H1 (cell line): ENCODE measurements around the gene DDI2. TPM values are rescaled to one million over a fixed set of nuclear protein-coding genes. Genes with fewer than 3 reads are reported as not detected.

Experiments used
- CTCF ChIA-PET: fragments of 300-600 bp; sonication (Branson Sonifier 250); formaldehyde crosslinking; loops from one replicate; lab custom pipeline; 2021; ENCODE audit not compliant: partially characterized antibody; lab: Charles Lee
- POLR2A ChIA-PET: fragments of 300-600 bp; sonication (Branson Sonifier 250); formaldehyde crosslinking; loops from one replicate; lab custom pipeline; 2021; ENCODE audit warnings: inconsistent platforms; ENCODE audit not compliant: partially characterized antibody; lab: Charles Lee
- DNase-seq, 2 experiments: peaks; one replicate each; pipeline versions ENCODE4 v3.0.0 to v3.0.0-alpha.2; 2010 to 2022; ENCODE audit warnings: low spot score in 2 of 2, low read depth in 1 of 2, mixed read lengths in 1 of 2
- FAIRE-seq: peaks from 2 replicates; lab custom pipeline; 2011; peaks lifted over from hg19 to GRCh38; lab: Jason Lieb, UNC
- H2AFZ ChIP-seq: 2 replicates; pipeline ENCODE4 v1.8.1; 2012; ENCODE audit warnings: low read length, inconsistent platforms
- H2AK5ac ChIP-seq: 2 replicates; pipeline ENCODE4 v1.6.1; 2013; ENCODE audit warnings: low read depth, low read length
- H2BK120ac ChIP-seq: replicated peaks from 2 replicates; pipeline ENCODE3; 2013; ENCODE audit warnings: low read depth, low read length, inconsistent platforms
- H2BK12ac ChIP-seq: 2 replicates; pipeline ENCODE4 v1.6.1; 2013; ENCODE audit warnings: low read depth, low read length
- H2BK15ac ChIP-seq: 2 replicates; pipeline ENCODE4 v1.6.1; 2013; ENCODE audit warnings: low read length
- H2BK20ac ChIP-seq: 2 replicates; pipeline ENCODE4 v1.6.1; 2013; ENCODE audit warnings: low read length
- H2BK5ac ChIP-seq: 2 replicates; pipeline ENCODE4 v1.6.1; 2013; ENCODE audit warnings: low read depth, low read length
- H3K14ac ChIP-seq: 2 replicates; pipeline ENCODE4 v1.6.1; 2013; ENCODE audit warnings: inconsistent platforms; ENCODE audit not compliant: insufficient read length
- H3K18ac ChIP-seq: 2 replicates; pipeline ENCODE4 v1.6.1; 2013; ENCODE audit warnings: low read length; ENCODE audit errors: extremely low read depth
- H3K23ac ChIP-seq: 2 replicates; pipeline ENCODE4 v1.6.1; 2013; ENCODE audit warnings: inconsistent platforms; ENCODE audit not compliant: insufficient read length
- H3K23me2 ChIP-seq: 2 replicates; pipeline ENCODE4 v1.6.1; 2013; ENCODE audit warnings: low read depth, low read length
- H3K27ac ChIP-seq: 2 replicates; pipeline ENCODE4 v1.6.1; 2011; ENCODE audit warnings: low read depth, low read length, inconsistent platforms
- H3K27me3 ChIP-seq, 4 experiments: replicated peaks in 1 of 4; 1 replicate in 1 of 4; 2 replicates in 3 of 4; pipeline versions ENCODE4 v1.6.1 to v1.8.1; 2011 to 2013; ENCODE audit warnings: low read length in 3 of 4, mild to moderate bottlenecking in 3 of 4, inconsistent platforms in 2 of 4, mixed read lengths in 2 of 4, moderate library complexity in 1 of 4; ENCODE audit not compliant: control insufficient read depth in 3 of 4, insufficient read depth in 3 of 4; ENCODE audit errors: extremely low read depth in 1 of 4
- H3K36me3 ChIP-seq, 4 experiments: 2 replicates each; pipeline versions ENCODE4 v1.6.1 to v1.8.1; 2011 to 2013; ENCODE audit warnings: mild to moderate bottlenecking in 4 of 4, low read length in 3 of 4, moderate library complexity in 2 of 4, control low read depth in 1 of 4, inconsistent platforms in 1 of 4; ENCODE audit not compliant: insufficient read depth in 4 of 4, control insufficient read depth in 2 of 4
- H3K4ac ChIP-seq: replicated peaks from 2 replicates; pipeline ENCODE3; 2013; ENCODE audit warnings: low read length, low read depth, mixed read lengths, inconsistent platforms; ENCODE audit not compliant: insufficient read length
- H3K4me1 ChIP-seq, 4 experiments: replicated peaks in 1 of 4; 1 replicate in 1 of 4; 2 replicates in 3 of 4; pipeline versions ENCODE4 v1.6.1 to v1.8.1; 2011 to 2013; ENCODE audit warnings: low read length in 3 of 4, inconsistent platforms in 2 of 4, mixed read lengths in 1 of 4; ENCODE audit not compliant: insufficient read depth in 4 of 4, control insufficient read depth in 3 of 4
- H3K4me2 ChIP-seq, 2 experiments: 2 replicates each; pipeline versions ENCODE4 v1.6.1 to v1.8.1; 2011 to 2013; ENCODE audit warnings: low read depth in 2 of 2, low read length in 2 of 2, control low read depth in 1 of 2, inconsistent platforms in 1 of 2, mild to moderate bottlenecking in 1 of 2; ENCODE audit not compliant: insufficient read depth in 1 of 2
- H3K4me3 ChIP-seq, 4 experiments: fragments of 200-600, 300-600 bp in 1 of 4; sonication (generic), shearing (Covaris generic), sonication (Bioruptor Twin) in 1 of 4; 2 replicates each; pipeline versions ENCODE4 v1.5.1 to v1.8.1; 2011 to 2016; ENCODE audit warnings: low read length in 4 of 4, low read depth in 3 of 4, control low read depth in 2 of 4, inconsistent platforms in 2 of 4, mild to moderate bottlenecking in 2 of 4, mixed read lengths in 1 of 4, moderate library complexity in 1 of 4; ENCODE audit not compliant: insufficient read depth in 2 of 4; ENCODE audit errors: extremely low read depth in 1 of 4
- H3K56ac ChIP-seq: replicated peaks from 2 replicates; pipeline ENCODE3; 2013; ENCODE audit warnings: low read depth, mild to moderate bottlenecking, mixed read lengths, low read length, inconsistent platforms; ENCODE audit not compliant: insufficient read length
- H3K79me1 ChIP-seq: 2 replicates; pipeline ENCODE4 v1.6.1; 2013; ENCODE audit warnings: low read depth, low read length, control low read depth
- H3K79me2 ChIP-seq, 2 experiments: 2 replicates each; pipeline versions ENCODE4 v1.6.1 to v1.8.1; 2012 to 2013; ENCODE audit warnings: low read length in 2 of 2, mild to moderate bottlenecking in 2 of 2, inconsistent platforms in 1 of 2; ENCODE audit not compliant: insufficient read depth in 2 of 2, control insufficient read depth in 1 of 2
- H3K9ac ChIP-seq, 4 experiments: replicated peaks in 1 of 4; 1 replicate in 1 of 4; 2 replicates in 3 of 4; pipeline versions ENCODE4 v1.6.1 to v1.8.1; 2011 to 2013; ENCODE audit warnings: low read depth in 3 of 4, low read length in 3 of 4, control low read depth in 2 of 4, mild to moderate bottlenecking in 2 of 4, moderate library complexity in 2 of 4, inconsistent platforms in 1 of 4; ENCODE audit errors: extremely low read depth in 1 of 4
- H3K9me3 ChIP-seq, 2 experiments: 2 replicates each; pipeline versions ENCODE4 v1.6.1 to v1.8.1; 2012 to 2013; ENCODE audit warnings: mild to moderate bottlenecking in 2 of 2, moderate library complexity in 2 of 2, control low read depth in 1 of 2, inconsistent platforms in 1 of 2, low read depth in 1 of 2, low read length in 1 of 2, mixed read lengths in 1 of 2; ENCODE audit not compliant: insufficient read depth in 2 of 2
- H4K20me1 ChIP-seq, 2 experiments: replicated peaks in 1 of 2; 2 replicates each; pipeline versions ENCODE3 to v1.8.1; 2011 to 2013; ENCODE audit warnings: inconsistent platforms in 2 of 2, low read length in 2 of 2, mild to moderate bottlenecking in 1 of 2; ENCODE audit not compliant: insufficient read depth in 2 of 2, control insufficient read depth in 1 of 2
- H4K5ac ChIP-seq: 2 replicates; pipeline ENCODE4 v1.6.1; 2013; ENCODE audit warnings: low read length, low read depth, mixed read lengths, inconsistent platforms; ENCODE audit not compliant: insufficient read length
- H4K8ac ChIP-seq: 2 replicates; pipeline ENCODE4 v1.8.0; 2013; ENCODE audit warnings: mild to moderate bottlenecking, moderate library complexity, low read length, inconsistent platforms; ENCODE audit not compliant: insufficient read depth; ENCODE audit errors: extremely low read depth
- H4K91ac ChIP-seq: replicated peaks from 2 replicates; pipeline ENCODE3; 2013; ENCODE audit warnings: low read length, mixed read lengths, inconsistent platforms; ENCODE audit not compliant: insufficient read length
- ATF3 ChIP-seq: IDR thresholded peaks from 2 replicates; pipeline ENCODE4 v1.6.1; 2011; ENCODE audit warnings: low read depth, mild to moderate bottlenecking, low read length; ENCODE audit not compliant: insufficient read depth
- FOSL1 ChIP-seq: IDR thresholded peaks from 2 replicates; pipeline ENCODE4 v1.6.1; 2011; ENCODE audit warnings: mild to moderate bottlenecking, low read depth, low read length, moderate library complexity; ENCODE audit not compliant: insufficient read depth
- HDAC2 ChIP-seq, 2 experiments: fragments of 300-600 bp in 1 of 2; sonication (generic) in 1 of 2; IDR thresholded peaks; 2 replicates each; pipeline ENCODE4 v1.6.1; 2011 to 2012; ENCODE audit warnings: low read depth in 2 of 2, low read length in 2 of 2, mild to moderate bottlenecking in 2 of 2, moderate library complexity in 2 of 2, borderline replicate concordance in 1 of 2, inconsistent platforms in 1 of 2
- RNF2 ChIP-seq: fragments of 200-900, 300-1000 bp; sonication (generic); IDR thresholded peaks from 2 replicates; pipeline ENCODE4 v1.7.1; 2016; ENCODE audit warnings: borderline replicate concordance, low read depth, mild to moderate bottlenecking, antibody characterized with exemption, low read length; ENCODE audit not compliant: poor library complexity, severe bottlenecking; ENCODE audit errors: missing control alignments
- RXRA ChIP-seq: IDR thresholded peaks from 2 replicates; pipeline ENCODE4 v1.6.1; 2011; ENCODE audit warnings: low read depth, mild to moderate bottlenecking, low read length, moderate library complexity; ENCODE audit not compliant: insufficient read depth
- SIRT6 ChIP-seq: IDR thresholded peaks from one replicate; pipeline ENCODE4 v1.7.1; 2012; ENCODE audit warnings: low read length, inconsistent platforms
- SP2 ChIP-seq: IDR thresholded peaks from 2 replicates; pipeline ENCODE4 v1.6.1; 2012; ENCODE audit warnings: mild to moderate bottlenecking, low read length, inconsistent platforms
- SP4 ChIP-seq: IDR thresholded peaks from 2 replicates; pipeline ENCODE4 v1.6.1; 2012; ENCODE audit warnings: low read length, inconsistent platforms
- TAF1 ChIP-seq: IDR thresholded peaks from 2 replicates; pipeline ENCODE4 v1.6.1; 2011; ENCODE audit warnings: mild to moderate bottlenecking, low read depth, low read length
- WGBS, 2 experiments: shearing (Covaris generic) in 1 of 2; methylation state at CpG; one replicate each; pipeline versions ENCODE4 v1.1.6 to v1.1.7; 2013 to 2015; ENCODE audit warnings: low lambda C conversion rate in 2 of 2, mixed read lengths in 2 of 2, inconsistent platforms in 1 of 2, low coverage in 1 of 2, missing lambda C conversion rate in 1 of 2; ENCODE audit not compliant: insufficient replicate concordance in 2 of 2, insufficient coverage in 1 of 2, insufficient read length in 1 of 2; ENCODE audit errors: extremely low coverage in 1 of 2, missing lambda C conversion rate in 1 of 2; 5-methylcytosine and 5-hydroxymethylcytosine counted together
- polyA plus RNA-seq, 7 experiments: library from polyadenylated mRNA; depleted of rRNA in 3 of 7; stranded (reverse) in 5 of 7; unstranded in 2 of 7; fragments of >200 nt in 5 of 7; fragments of 200-250 nt in 2 of 7; gene quantifications; 1 replicate in 5 of 7; 2 replicates in 1 of 7; 4 replicates in 1 of 7; pipeline versions ENCODE4 v1.2.1 to v1.2.3, GENCODE V29; 2011 to 2013; ENCODE audit warnings: missing spikeins in 2 of 7, mixed read lengths in 2 of 7
- total RNA-seq: library from RNA; stranded (reverse); fragmentation: NEBNext Ultra II Directional; extraction: Animal tissue kit (Norgen Biotek cat#: 25700); gene quantifications from 2 replicates; pipeline ENCODE4 v1.2.1, GENCODE V29; 2021

The DDI2 gene
- total and polyA plus RNA-seq, 2 of the 8 experiments (the other 6 are each of a cell fraction or from before 2014, with no cell fraction given) = 7.7 to 38.3 TPM

GRCh38 chr1:15620902-15621682, 3.8 kb downstream of the DDI2 start:
- WGBS, 2 experiments = 88% methylated on average over 7 of the region's 7 CpGs; no CpG with 5 or more reads in 1 of the 2 experiments
- no peak overlapping the region for H2BK20ac ChIP-seq
- no peak overlapping the region for H3K56ac ChIP-seq
- H3K23ac ChIP-seq = no peak overlapping the region
- no peak overlapping the region for H2BK15ac ChIP-seq
- no peak overlapping the region for H3K4me2 ChIP-seq
- H2BK120ac ChIP-seq = no peak overlapping the region
- H4K91ac ChIP-seq = no peak overlapping the region
- H4K8ac ChIP-seq = no peak overlapping the region; the same call in 1 of the 2 replicates
- H2BK5ac ChIP-seq = no peak overlapping the region
- H2BK12ac ChIP-seq = no peak overlapping the region
- DNase-seq (no peak), FAIRE-seq (no peak)
- peaks cover 4% of the 10 kb centered on the region; the same call in 1 of the 2 replicates for H3K79me1 ChIP-seq
- H3K27ac ChIP-seq = no peak overlapping the region
- no peak overlapping the region for H3K14ac ChIP-seq
- H4K5ac ChIP-seq = no peak overlapping the region
- CTCF ChIA-PET = interaction anchor here (0.6 to 1.0 kb wide), 2 partner anchors 20 to 24 kb away, joined by 3 to 7 read pairs; no protein-coding TSS in a partner anchor
- no peak overlapping the region for H3K4me3 ChIP-seq
- H3K9ac ChIP-seq = no peak overlapping the region
- no peak overlapping the region for H2AK5ac ChIP-seq
- H3K4ac ChIP-seq = no peak overlapping the region
- POLR2A ChIA-PET = interaction anchor here (1.0 to 1.3 kb wide), 2 partner anchors 94 to 117 kb away, joined by 3 read pairs; partner anchors contain the start of gene DNAJC16
- peaks cover 20 to 84% of the 10 kb centered on the region in 2 experiments for H3K79me2 ChIP-seq
- peaks cover 0 to 5% (median 0%) of the 10 kb centered on the region in 4 experiments; a peak in 1 of 7 replicates for H3K4me1 ChIP-seq
- peaks cover 8 to 15% of the 10 kb centered on the region in 2 experiments for H4K20me1 ChIP-seq
- H3K36me3 ChIP-seq = no peaks in the 10 kb centered on the region; a peak in 1 of 8 replicates
- peaks cover 4% of the 10 kb centered on the region for H3K23me2 ChIP-seq
- no peaks in the 10 kb centered on the region for H3K9me3 ChIP-seq
- H2AFZ ChIP-seq = no peak overlapping the region
- no peaks in the 10 kb centered on the region for H3K27me3 ChIP-seq
- H3K18ac ChIP-seq = no peak overlapping the region
- no peak for TF ChIP-seq SP2
- TF ChIP-seq TAF1 = no peak
- no peak for TF ChIP-seq RXRA
- TF ChIP-seq SP4 = no peak
- no peak for TF ChIP-seq SIRT6
- TF ChIP-seq ATF3 = no peak
- no peak for TF ChIP-seq FOSL1
- no peak for TF ChIP-seq HDAC2 (IDR thresholded peaks at IDR 0.05; ENCODE audit: borderline replicate concordance in 1 of 2, low read depth in 2 of 2, low read length in 2 of 2)
- no peak for TF ChIP-seq RNF2
